Liver (tissue), 3 donors: Measurements from ENCODE around the gene ZNF888.
A peak's percentile ranks its signal among the peaks of the same experiment; 100 is the strongest.

Experiments
- CTCF ChIP-seq: fragments of 150-350 bp; IDR thresholded peaks from 2 replicates; pipeline ENCODE4 v1.5.1; 2017; ENCODE audit warnings: improper control_type of control experiment, low read depth, low read length; ENCODE audit not compliant: missing input control
- EGR1 ChIP-seq, 2 donors: IDR thresholded peaks; 2 replicates each; pipeline ENCODE4 v1.6.1; 2016 to 2018; ENCODE audit warnings: antibody characterized with exemption in 2 of 2, low read depth in 2 of 2
- FOXA1 ChIP-seq: IDR thresholded peaks from 2 replicates; pipeline ENCODE4 v1.6.1; 2016; ENCODE audit warnings: antibody characterized with exemption
- GABPA ChIP-seq, 2 donors: IDR thresholded peaks in 1 of 2; conservative IDR thresholded peaks in 1 of 2; 2 replicates each; pipeline ENCODE4 v1.6.1; 2016; ENCODE audit warnings: antibody characterized with exemption in 2 of 2, mild to moderate bottlenecking in 1 of 2, moderate library complexity in 1 of 2
- HNF4G ChIP-seq: IDR thresholded peaks from 2 replicates; pipeline ENCODE4 v1.6.1; 2016; ENCODE audit warnings: antibody characterized with exemption
- RAD21 ChIP-seq, 2 donors: IDR thresholded peaks; 2 replicates each; pipeline ENCODE4 v1.6.1; 2016; ENCODE audit warnings: antibody characterized with exemption in 2 of 2, mild to moderate bottlenecking in 2 of 2
- RXRA ChIP-seq, 2 donors: IDR thresholded peaks; 2 replicates each; pipeline ENCODE4 v1.6.1; 2017 to 2018; ENCODE audit warnings: antibody characterized with exemption in 2 of 2, mild to moderate bottlenecking in 1 of 2
- SP1 ChIP-seq: IDR thresholded peaks from 2 replicates; pipeline ENCODE4 v1.6.1; 2018; ENCODE audit warnings: antibody characterized with exemption, mild to moderate bottlenecking
- YY1 ChIP-seq: IDR thresholded peaks from 2 replicates; pipeline ENCODE4 v1.6.1; 2016; ENCODE audit warnings: antibody characterized with exemption, mild to moderate bottlenecking
- ZBTB33 ChIP-seq: IDR thresholded peaks from 2 replicates; pipeline ENCODE4 v1.6.1; 2016; ENCODE audit warnings: antibody characterized with exemption
- TF ChIP-seq, protein P1 (sequence below): IDR thresholded peaks from 2 replicates; pipeline ENCODE4 v1.6.1; 2016; ENCODE audit warnings: antibody characterized with exemption, mild to moderate bottlenecking
- TF ChIP-seq, protein P2 (sequence below): IDR thresholded peaks from 2 replicates; pipeline ENCODE4 v1.6.1; 2016; ENCODE audit warnings: antibody characterized with exemption
- TF ChIP-seq, protein P3 (sequence below): IDR thresholded peaks from 2 replicates; pipeline ENCODE4 v1.6.1; 2016; ENCODE audit warnings: antibody characterized with exemption
- donor health status: healthy.
- donor health status: healthy.

GRCh38 chr19:52942386-52943133, 19.3 kb upstream of the ZNF888 start:
- TF ChIP-seq, protein P1, sequence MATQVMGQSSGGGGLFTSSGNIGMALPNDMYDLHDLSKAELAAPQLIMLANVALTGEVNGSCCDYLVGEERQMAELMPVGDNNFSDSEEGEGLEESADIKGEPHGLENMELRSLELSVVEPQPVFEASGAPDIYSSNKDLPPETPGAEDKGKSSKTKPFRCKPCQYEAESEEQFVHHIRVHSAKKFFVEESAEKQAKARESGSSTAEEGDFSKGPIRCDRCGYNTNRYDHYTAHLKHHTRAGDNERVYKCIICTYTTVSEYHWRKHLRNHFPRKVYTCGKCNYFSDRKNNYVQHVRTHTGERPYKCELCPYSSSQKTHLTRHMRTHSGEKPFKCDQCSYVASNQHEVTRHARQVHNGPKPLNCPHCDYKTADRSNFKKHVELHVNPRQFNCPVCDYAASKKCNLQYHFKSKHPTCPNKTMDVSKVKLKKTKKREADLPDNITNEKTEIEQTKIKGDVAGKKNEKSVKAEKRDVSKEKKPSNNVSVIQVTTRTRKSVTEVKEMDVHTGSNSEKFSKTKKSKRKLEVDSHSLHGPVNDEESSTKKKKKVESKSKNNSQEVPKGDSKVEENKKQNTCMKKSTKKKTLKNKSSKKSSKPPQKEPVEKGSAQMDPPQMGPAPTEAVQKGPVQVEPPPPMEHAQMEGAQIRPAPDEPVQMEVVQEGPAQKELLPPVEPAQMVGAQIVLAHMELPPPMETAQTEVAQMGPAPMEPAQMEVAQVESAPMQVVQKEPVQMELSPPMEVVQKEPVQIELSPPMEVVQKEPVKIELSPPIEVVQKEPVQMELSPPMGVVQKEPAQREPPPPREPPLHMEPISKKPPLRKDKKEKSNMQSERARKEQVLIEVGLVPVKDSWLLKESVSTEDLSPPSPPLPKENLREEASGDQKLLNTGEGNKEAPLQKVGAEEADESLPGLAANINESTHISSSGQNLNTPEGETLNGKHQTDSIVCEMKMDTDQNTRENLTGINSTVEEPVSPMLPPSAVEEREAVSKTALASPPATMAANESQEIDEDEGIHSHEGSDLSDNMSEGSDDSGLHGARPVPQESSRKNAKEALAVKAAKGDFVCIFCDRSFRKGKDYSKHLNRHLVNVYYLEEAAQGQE, result no peak
- TF ChIP-seq SP1 (peak; percentile 34), CTCF (no peak), RXRA (IDR thresholded peaks at IDR 0.05) (no peak), HNF4G (no peak), ZBTB33 (no peak), GABPA (IDR thresholded peaks at IDR 0.05 in 1 of 2, conservative IDR thresholded peaks at IDR 0.05 in 1 of 2) (no peak), YY1 (no peak), EGR1 (IDR thresholded peaks at IDR 0.05; ENCODE audit: low read depth in 2 of 2) (no peak), FOXA1 (no peak), RAD21 (IDR thresholded peaks at IDR 0.05) (no peak)
- TF ChIP-seq, protein P2, sequence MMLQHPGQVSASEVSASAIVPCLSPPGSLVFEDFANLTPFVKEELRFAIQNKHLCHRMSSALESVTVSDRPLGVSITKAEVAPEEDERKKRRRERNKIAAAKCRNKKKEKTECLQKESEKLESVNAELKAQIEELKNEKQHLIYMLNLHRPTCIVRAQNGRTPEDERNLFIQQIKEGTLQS, result no peak
- TF ChIP-seq, protein P3, sequence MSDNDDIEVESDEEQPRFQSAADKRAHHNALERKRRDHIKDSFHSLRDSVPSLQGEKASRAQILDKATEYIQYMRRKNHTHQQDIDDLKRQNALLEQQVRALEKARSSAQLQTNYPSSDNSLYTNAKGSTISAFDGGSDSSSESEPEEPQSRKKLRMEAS, result no peak
